Activated CD8-positive, alpha-beta memory T cell treated with anti-CD3 and anti-CD28 coated beads, Interleukin-2, amount 50 U/mL, for 48 hours (primary cell): ENCODE measurements around the gene EPB42.

Experiments used
- DNase-seq: peaks from one replicate; pipeline ENCODE4 v3.0.0-alpha.2; 2020

Gene EPB42

GRCh38 chr15:43220991-43221403, at the start of gene EPB42:
EPB42 (minus strand) TSS chr15:43221018; CDS start chr15:43220825, 193 bp downstream.
- no peak for DNase-seq

- DNase-seq, result no peak
These were observed 49.4 kb upstream of the EPB42 start for GRCh38 chr15:43270113-43270665.

GRCh38 chr15:43268111-43269105, 47.6 kb upstream of the EPB42 start:
- peak; percentile 71 for DNase-seq

- DNase-seq, result no peak
These were observed 46.6 kb upstream of the EPB42 start for GRCh38 chr15:43267439-43267838.

GRCh38 chr15:43266834-43267233, 46.0 kb upstream of the EPB42 start, which contains the start of gene TGM5:
TGM5 (minus strand) TSS chr15:43266928; CDS start chr15:43266849, 79 bp downstream.
- no peak for DNase-seq

GRCh38 chr15:43266386-43266785, 45.6 kb upstream of the EPB42 start:
- DNase-seq, result no peak

GRCh38 chr15:43260011-43260615, 39.3 kb upstream of the EPB42 start:
- no peak for DNase-seq

- no peak for DNase-seq
These were observed 38.0 kb upstream of the EPB42 start for GRCh38 chr15:43258781-43259180.

- peak; percentile 18 for DNase-seq
These were observed 35.5 kb upstream of the EPB42 start for GRCh38 chr15:43256341-43256740.

- peak; percentile 25 for DNase-seq
These were observed 34.6 kb upstream of the EPB42 start for GRCh38 chr15:43255376-43255775.

GRCh38 chr15:43253431-43254403, 32.9 kb upstream of the EPB42 start:
- peak; percentile 53 for DNase-seq

GRCh38 chr15:43251871-43252250, 31.0 kb upstream of the EPB42 start:
- DNase-seq, result no peak

- no peak for DNase-seq
These were observed 30.5 kb upstream of the EPB42 start for GRCh38 chr15:43251185-43251870.

GRCh38 chr15:43250785-43251184, 30.0 kb upstream of the EPB42 start:
- DNase-seq, result no peak

- DNase-seq, result peak; percentile 43
These were observed 28.9 kb upstream of the EPB42 start for GRCh38 chr15:43249699-43250203.

- no peak for DNase-seq
These were observed 28.4 kb upstream of the EPB42 start for GRCh38 chr15:43249236-43249635.

- no peak for DNase-seq
These were observed 25.5 kb upstream of the EPB42 start for GRCh38 chr15:43246261-43246774.

GRCh38 chr15:43244092-43244491, 23.3 kb upstream of the EPB42 start:
- DNase-seq, result no peak

- no peak for DNase-seq
These were observed 22.3 kb upstream of the EPB42 start for GRCh38 chr15:43243020-43243645.

- DNase-seq, result peak; percentile 23
These were observed 21.8 kb upstream of the EPB42 start for GRCh38 chr15:43242616-43243015.

GRCh38 chr15:43241100-43241499, 20.3 kb upstream of the EPB42 start:
- no peak for DNase-seq
